ENCODE measurements around the gene TENM3.
"Not testable (repeated sequence)": the region's sequence is repeated elsewhere in the genome, so short reads cannot be mapped to it uniquely, and the experiment has no call there.

The TENM3 gene

GRCh38 chr4:182228991-182229577 lies 14.1 kb upstream of the TENM3 start:
- no peak for DNase-seq

GRCh38 chr4:182230256-182230655 lies 12.9 kb upstream of the TENM3 start:
- DNase-seq, result no peak

GRCh38 chr4:182231080-182231479 lies 12.1 kb upstream of the TENM3 start:
- no peak for DNase-seq

GRCh38 chr4:182231496-182231895 lies 11.7 kb upstream of the TENM3 start:
- DNase-seq, result no peak

GRCh38 chr4:182233310-182234090 lies 9.7 kb upstream of the TENM3 start:
- no peak for DNase-seq

- DNase-seq, result no peak
Observed at GRCh38 chr4:182235021-182235795, 8.0 kb upstream of the TENM3 start.

- no peak for DNase-seq
Observed at GRCh38 chr4:182236186-182236585, 7.0 kb upstream of the TENM3 start.

- not testable (repeated sequence) for DNase-seq
Observed at GRCh38 chr4:182237010-182237409, 6.2 kb upstream of the TENM3 start.

- no peak for DNase-seq
Observed at GRCh38 chr4:182238355-182238931, 4.8 kb upstream of the TENM3 start.

- no peak for DNase-seq
Observed at GRCh38 chr4:182240161-182241130, 2.8 kb upstream of the TENM3 start.

GRCh38 chr4:182242260-182242659 lies 942 bp upstream of the TENM3 start:
- not testable (repeated sequence) for DNase-seq

GRCh38 chr4:182242787-182243186 lies 415 bp upstream of the TENM3 start:
- DNase-seq, result no peak

GRCh38 chr4:182245041-182245440 lies 1.8 kb downstream of the TENM3 start:
- DNase-seq, result no peak

GRCh38 chr4:182245541-182246215 lies 2.5 kb downstream of the TENM3 start:
- no peak for DNase-seq

GRCh38 chr4:182246401-182247205 lies 3.4 kb downstream of the TENM3 start:
- no peak for DNase-seq

GRCh38 chr4:182248295-182248694 lies 5.1 kb downstream of the TENM3 start:
- DNase-seq, result no peak

- no peak for DNase-seq
Observed at GRCh38 chr4:182250446-182250845, 7.2 kb downstream of the TENM3 start.

GRCh38 chr4:182251116-182251515 lies 7.9 kb downstream of the TENM3 start:
- no peak for DNase-seq

- DNase-seq, result no peak
Observed at GRCh38 chr4:182252220-182252619, 9.0 kb downstream of the TENM3 start.

- no peak for DNase-seq
Observed at GRCh38 chr4:182254026-182254780, 11.0 kb downstream of the TENM3 start.
